GM21576 (cell line): Measurements from ENCODE around the gene ACTR5.
A peak's percentile ranks its signal among the peaks of the same experiment; 100 is the strongest.
"Not testable (repeated sequence)": the region's sequence is repeated elsewhere in the genome, so short reads cannot be mapped to it uniquely, and the experiment has no call there.

Source experiments
- ATAC-seq: cut with Tn5 transposase; IDR thresholded peaks from one replicate; pipeline ENCODE4 v1.9.1; 2021; ENCODE audit warnings: mild to moderate bottlenecking, moderate library complexity; ENCODE audit not compliant: unreplicated experiment

ACTR5 gene

DNA sequence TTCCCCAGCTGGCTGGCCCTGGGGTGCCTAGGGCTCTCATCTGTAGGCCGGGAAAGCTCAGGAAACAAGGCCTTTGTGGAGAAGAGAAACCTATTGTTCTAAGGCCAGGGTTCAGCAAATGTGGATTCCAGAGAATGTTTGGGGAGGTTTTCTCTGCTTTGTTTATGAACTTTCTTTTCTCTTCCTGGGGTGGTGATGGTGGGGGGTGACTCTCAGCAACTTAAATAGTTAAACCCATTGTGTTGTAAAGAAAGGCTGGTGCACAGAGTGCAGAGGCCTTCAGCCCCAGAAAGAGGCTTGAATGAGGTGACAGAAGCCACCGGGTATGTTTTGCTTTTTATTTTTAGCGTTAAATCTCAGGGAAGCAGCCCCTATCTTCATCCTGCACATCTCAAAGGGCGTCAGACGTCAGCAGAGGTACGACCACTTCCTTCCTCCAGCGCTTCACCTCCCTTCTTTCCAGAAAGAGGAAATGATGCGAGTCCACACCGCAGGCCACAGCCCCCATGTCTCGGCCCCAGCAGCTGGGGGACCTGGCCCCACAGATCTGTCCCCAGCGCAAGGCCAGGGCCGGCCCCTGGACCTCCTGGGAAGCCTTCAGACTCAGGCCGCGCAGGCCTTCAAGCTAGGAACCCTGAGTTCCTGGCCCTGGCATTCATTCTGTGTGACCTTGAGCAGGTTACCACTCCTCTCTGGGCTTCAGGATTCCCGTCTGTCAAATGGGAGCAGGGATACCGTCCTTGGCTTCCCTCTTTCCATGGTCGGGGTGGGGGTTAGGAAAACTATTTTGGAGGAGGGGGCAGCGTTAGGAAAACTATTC lies 56.6 kb downstream of the ACTR5 start:
- peak; percentile 34 for ATAC-seq

DNA sequence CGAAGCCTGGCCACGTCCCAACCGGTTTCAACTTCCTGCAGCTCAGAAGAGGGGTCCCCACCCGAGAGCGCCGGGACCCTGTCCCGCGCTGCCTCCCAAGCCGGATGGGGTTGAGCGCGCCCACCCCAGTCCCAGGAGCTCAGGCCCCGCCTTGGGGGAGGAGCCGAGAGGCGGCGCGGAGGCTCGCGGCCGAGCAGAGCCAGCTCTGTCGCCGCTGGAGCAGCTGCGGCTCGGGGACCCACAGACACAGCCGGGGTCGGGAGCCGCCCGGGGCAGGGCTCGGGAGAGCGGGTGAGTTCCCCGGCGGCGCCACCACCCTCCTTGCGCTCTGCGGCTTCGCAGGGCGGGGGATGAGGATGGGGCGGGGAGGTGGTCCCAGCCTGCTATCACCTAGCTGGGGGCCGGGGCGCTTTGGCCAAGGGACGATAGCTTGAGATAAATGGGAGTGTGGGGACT lies 57.3 kb downstream of the ACTR5 start, which contains the start of gene PPP1R16B:
Gene PPP1R16B (plus strand): TSS at position 196 of the 456 bp plus-strand sequence. CDS start 30,229 bp downstream, outside the sequence.
- peak; percentile 45 for ATAC-seq

DNA sequence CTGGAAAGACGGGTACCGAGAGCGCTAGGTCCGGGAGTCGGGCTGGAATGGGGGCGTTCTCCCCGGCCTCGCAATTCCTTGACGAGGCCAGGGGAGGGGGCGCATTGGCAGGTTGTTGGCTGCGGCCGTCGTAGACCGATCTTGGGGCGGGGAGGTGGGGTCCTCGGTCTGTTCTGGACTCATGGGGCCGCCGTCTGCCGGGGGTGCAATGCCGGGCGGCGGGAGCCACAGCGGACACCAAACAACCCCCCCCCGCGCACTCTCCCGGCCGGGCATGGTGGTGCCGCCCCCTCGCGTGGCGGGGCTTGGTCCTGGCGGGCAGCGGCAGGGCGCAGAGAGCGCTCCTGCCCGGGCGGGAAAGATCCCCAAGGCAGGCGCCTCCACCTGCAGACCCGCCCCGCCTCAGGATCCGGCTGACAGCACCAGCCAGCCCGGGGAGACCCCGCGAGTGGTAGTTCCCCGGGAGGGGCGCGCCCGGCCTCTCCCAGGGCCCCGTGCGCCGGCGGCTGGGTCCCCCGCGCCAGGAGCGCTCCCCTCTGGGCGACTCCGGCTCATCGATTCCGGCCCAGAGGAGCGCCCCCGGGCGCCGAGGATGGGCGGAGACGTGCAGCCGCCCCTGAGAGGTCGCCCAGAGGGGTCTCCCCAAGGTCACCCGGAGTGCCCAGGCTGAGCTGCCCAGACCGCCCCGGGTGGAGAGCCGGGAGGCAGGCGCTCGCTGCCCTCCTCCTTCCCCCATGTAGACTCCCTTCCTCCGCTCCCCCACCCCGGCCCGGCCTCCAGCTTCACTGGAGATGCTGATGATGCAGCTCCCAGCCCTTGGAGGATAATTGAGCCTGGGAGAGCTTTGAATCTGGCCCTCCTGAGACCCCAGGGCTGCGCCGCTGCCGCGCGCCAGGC lies 57.9 kb downstream of the ACTR5 start:
- no peak for ATAC-seq

DNA sequence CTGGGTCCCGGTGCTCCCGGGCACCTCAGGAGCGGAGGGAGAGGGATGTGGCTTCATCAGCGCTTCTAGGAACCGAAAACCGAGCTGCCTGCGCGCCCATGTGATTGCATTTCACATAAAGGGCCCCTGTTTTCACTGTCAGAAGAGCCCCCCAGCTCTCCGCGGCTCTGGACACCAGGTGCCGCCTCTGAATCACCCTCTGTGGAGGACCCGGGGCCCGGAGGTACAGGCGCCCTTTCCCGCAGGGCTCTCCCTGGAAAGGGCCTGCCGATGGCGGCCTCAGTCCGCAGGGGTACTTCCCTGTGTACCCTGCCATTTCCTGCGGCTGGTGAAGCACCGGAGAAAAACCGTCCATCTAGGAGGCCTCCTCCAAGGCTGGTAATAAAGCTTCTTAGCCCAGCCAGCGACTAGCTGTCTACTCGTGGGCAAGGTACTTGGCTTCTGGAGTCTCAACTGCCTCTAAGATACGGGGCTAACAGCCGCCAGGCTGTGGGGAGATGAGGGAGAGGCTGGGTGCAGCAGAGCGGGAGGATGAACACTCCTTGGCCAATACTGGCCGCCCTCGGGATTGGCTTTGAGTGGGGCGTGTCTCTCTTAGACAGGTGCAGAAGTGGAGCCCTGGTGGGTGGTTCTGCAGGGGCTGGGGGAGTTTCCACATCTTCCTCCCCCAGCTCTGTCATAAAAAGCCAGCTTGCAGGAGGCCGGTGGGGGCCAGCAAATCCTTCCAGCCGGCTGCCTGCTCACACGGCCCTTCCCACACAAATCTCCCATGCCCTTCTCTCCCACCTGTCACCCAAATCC lies 58.8 kb downstream of the ACTR5 start:
- no peak for ATAC-seq

DNA sequence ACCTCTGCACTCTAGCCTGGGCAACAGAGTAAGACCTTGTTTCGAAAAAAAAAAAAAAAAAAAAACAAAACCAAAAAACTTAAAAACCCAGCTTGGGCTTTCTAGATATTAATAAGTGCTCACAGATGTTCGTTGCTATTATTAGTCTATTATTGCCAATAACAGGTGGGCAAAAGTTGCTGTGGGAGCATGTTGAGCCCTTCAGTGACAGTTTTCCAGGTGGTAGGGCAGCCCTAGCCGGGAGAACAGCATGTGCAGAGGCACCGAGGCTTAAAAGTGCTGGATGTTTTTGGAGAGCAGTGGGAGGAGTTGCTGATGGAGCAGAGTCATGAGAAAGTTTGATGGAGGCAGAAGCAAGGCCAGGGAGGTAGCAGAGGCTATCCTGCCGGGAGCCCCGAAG lies 61.7 kb downstream of the ACTR5 start:
- no peak for ATAC-seq

DNA sequence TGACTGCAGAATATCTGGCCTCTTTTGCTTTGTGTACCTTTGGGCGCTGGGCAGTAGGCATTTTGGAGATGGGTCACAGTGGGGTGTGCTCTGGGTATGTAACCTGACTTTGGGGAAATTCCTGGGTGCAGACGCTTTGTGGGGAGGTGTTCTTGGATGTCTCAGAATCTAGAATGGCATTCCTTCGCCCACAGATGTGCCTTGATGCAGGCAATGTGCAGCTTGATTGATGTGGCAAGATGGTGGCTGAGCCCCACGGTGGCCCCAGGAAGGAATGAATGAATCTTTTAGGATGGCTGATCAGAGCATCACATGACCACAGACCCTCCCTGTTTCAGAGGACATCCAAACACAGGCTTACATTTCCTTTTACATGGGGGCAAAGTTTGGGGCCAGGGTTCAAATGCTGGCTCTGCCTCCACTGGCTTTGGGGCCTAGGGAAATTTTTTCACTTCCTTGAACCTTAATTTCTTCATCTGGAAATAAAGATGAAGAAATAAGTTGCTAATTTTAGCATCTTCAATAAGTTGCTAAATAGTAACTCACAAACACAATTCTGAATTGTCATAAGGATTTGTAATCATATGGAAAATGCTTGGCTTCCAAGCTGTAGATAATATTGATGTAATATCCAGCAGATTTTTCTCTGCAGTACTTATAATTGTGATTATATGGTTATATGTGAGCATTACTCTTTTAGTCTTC lies 62.8 kb downstream of the ACTR5 start:
- no peak for ATAC-seq

DNA sequence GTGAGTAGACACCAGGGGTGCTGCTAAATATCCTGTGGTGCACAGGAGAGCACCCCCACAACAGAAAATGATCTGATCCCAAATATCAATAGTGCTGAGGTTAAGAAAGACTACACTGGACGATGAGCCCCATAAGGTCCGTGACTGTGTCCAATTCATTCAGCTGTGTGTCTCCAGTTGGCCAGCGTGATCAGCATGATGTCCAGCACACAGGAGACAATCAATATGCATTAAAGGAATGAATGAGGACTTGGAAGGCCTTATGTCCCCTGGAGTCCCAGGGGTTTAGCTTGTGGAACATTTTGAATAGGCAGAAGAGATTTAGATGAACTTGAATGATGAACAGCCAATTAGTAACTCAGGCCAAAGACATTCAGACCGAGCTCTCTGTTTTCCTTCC lies 63.5 kb downstream of the ACTR5 start:
- ATAC-seq = no peak

DNA sequence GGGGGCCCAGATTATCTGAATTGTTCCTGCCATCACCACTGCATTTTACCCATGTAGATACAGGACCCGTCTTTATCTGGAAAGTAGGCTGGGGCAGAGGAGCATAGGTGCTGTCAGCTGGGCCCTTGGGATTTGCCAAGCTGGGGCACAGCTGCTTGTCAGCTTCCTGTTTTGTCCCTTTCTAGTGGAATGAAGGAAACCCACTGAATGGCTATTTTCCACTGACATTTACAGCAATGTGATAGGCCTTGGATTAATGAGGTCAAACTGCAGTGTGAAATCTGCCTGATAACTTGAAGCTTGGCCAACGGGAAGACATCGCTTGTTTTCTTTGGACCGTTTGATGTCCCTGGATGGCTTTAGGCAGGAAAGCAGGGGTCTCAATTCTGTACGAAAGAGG lies 63.9 kb downstream of the ACTR5 start:
- ATAC-seq = no peak

DNA sequence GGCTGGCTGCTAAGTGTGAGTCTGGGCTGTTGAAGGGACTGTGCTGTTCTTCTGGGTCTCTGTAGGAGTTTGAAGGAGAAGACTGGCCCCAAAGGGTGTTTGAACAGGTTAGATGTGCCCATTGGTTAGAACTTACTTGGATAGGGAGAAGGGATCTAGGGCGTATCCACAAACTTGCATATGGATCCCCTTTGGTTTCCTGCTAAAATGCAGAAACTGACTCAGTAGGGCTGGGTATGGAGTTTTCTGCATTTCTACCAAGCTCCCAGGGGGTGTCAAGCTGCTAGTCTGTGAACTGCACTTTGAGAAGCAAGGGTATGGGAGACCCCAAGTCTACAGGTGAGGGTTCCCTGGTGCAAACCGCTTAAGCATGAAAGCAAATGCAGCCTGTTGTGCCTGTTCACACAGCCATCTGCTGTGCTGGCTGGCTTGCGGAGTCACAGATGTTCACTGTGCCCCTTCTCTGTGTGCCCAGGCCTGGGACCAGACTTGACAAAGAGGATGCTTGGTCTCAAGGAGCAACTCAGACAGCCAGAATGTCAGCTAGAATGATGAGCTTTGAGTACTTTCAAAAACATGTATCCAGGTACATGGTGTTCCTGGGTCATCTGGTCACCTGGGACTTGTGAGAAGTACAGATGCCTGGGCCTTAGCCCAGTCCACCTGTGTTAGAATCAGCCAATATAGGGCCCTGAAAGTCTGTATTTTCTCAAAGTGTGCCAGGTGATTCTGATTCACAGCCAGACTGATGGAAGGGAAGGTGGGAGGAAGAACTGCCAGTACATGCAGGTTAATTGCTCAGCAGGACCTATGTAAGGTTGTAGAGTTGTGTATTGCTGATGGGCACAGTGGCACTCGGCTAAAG lies 64.7 kb downstream of the ACTR5 start:
- ATAC-seq = no peak

DNA sequence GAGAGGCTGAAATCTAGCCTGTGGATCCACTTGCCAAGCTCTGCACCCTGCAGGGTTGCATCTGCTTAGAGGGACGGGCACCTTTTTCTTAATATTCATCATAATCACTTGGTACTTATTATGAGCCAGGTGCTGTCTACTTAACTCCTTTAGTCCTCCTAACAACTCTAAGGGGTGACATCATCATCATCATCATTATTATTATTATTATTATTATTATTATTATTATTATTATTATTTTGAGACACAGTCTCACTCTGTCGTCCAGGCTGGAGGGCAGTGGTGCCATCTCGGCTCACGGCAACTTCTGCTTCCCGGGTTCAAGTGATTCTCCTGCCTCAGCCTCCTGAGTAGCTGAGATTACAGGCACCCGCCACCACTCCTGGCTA lies 65.3 kb downstream of the ACTR5 start:
- not testable (repeated sequence) for ATAC-seq

DNA sequence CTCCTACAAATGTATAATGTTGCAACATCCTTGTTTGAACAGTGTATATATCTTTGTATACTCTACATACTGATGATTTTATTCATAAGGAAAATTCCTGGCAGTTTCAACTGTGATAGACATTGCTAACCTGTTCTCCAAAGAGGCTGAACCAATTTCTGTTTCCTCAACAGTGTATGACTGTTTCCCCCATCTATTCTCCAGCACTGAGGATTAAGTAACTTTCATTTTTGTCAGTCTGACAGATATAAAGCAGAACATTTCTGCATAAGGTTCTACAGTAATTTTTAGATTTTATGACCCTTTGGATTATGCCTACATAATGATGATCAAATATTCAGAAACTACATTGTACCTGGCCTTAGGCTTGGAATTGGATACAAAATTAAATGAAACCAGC lies 67.2 kb downstream of the ACTR5 start:
- ATAC-seq = no peak

DNA sequence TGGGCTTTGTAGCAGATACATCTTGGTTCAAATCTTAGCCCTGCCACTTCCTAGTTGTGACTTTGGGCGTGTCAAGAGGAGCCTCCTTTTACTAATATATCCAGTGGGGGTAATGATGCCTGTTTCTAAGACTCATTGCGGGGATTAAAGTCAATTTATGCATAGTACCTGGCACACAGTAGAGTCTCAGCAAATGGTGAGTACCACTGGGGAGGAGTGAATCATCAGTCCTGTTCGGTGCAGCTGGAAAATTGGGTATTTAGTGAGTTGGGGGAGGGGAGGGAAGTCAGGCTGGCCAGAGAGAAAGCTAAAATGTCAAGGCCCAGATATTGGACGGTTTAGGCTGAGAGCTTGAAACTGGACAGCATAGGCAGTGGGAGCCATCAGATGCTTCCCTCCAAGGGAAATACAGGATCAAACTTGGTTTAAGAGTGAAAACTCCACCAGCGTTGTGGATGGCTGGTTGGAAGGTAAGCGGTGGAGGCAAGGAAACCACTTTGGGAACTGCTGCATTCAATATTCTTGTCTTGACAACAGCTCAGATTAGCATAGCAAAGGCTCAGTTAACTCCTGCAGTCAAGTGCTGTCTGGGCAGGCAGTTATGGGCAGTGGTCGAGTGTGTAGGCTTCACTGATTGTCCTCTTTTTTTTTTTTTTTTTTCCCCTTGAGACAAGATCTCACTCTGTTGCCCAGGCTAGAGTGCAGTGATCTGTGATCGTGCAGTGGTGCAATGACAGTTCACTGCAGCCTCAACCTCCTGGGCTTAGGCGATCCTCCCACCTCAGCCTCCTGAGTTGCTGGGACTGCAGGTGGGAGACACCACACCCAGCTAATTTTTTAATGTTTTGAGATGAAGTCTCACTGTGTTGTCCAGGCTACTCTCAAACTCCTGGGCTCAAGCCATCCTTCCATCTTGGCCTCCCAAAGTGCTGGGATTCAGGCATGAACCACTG lies 70.1 kb downstream of the ACTR5 start:
- ATAC-seq = no peak
